Measurements from ENCODE around the gene ZBTB37. TPM values are rescaled to one million over a fixed set of nuclear protein-coding genes. Genes with fewer than 3 reads are reported as not detected.
"Not testable (repeated sequence)": the region's sequence is repeated elsewhere in the genome, so short reads cannot be mapped to it uniquely, and the experiment has no call there.

Gene ZBTB37
- total RNA-seq, 1 experiment from 2014 or later, result 4.3 TPM

GRCh38 chr1:173903827-173904531, 35.8 kb downstream of the ZBTB37 start:
- DNase-seq (ENCODE audit: low read depth), result no peak

- no peak for DNase-seq (ENCODE audit: low read depth)
These were observed 44.9 kb downstream of the ZBTB37 start for GRCh38 chr1:173913111-173913510.

- DNase-seq (ENCODE audit: low read depth), result peak; percentile 18
These were observed 46.2 kb downstream of the ZBTB37 start for GRCh38 chr1:173914366-173914871.

GRCh38 chr1:173915596-173915995, 47.4 kb downstream of the ZBTB37 start:
- no peak for DNase-seq (ENCODE audit: low read depth)

GRCh38 chr1:173916667-173917066, 48.5 kb downstream of the ZBTB37 start:
- no peak for DNase-seq (ENCODE audit: low read depth)

- no peak for DNase-seq (ENCODE audit: low read depth)
These were observed 49.0 kb downstream of the ZBTB37 start, which contains the start of gene SERPINC1 for GRCh38 chr1:173917149-173917548. Gene SERPINC1, minus strand, starts transcription at chr1:173917327. Its CDS starts 68 bp downstream, at chr1:173917259.

GRCh38 chr1:173917635-173918493, 49.7 kb downstream of the ZBTB37 start:
- DNase-seq (ENCODE audit: low read depth), result no peak

- no peak for DNase-seq (ENCODE audit: low read depth)
These were observed 52.7 kb downstream of the ZBTB37 start for GRCh38 chr1:173920861-173921260.

GRCh38 chr1:173925306-173926242, 57.4 kb downstream of the ZBTB37 start:
- DNase-seq (ENCODE audit: low read depth), result no peak

- not testable (repeated sequence) for DNase-seq (ENCODE audit: low read depth)
These were observed 62.4 kb downstream of the ZBTB37 start for GRCh38 chr1:173930541-173930940.

GRCh38 chr1:173934440-173934839, 66.3 kb downstream of the ZBTB37 start:
- no peak for DNase-seq (ENCODE audit: low read depth)

GRCh38 chr1:173937062-173937461, 68.9 kb downstream of the ZBTB37 start:
- no peak for DNase-seq (ENCODE audit: low read depth)

- DNase-seq (ENCODE audit: low read depth), result peak; percentile 11
These were observed 78.3 kb downstream of the ZBTB37 start for GRCh38 chr1:173946380-173946921.

- no peak for DNase-seq (ENCODE audit: low read depth)
These were observed 80.4 kb downstream of the ZBTB37 start for GRCh38 chr1:173948594-173948993.

Other genes starting within 250 kb of the ZBTB37 start
- not detected in 2 replicates for gene TEX50, start 233.0 kb upstream of the ZBTB37 start, total RNA-seq (2014; rRNA removed)
- gene ANKRD45, start 198.5 kb upstream of the ZBTB37 start, total RNA-seq (2014; rRNA removed), result 0.13 TPM in 1 of 2 replicates, not detected in the other
- 32.8 and 33.0 TPM in 2 replicates for gene KLHL20, start 153.4 kb upstream of the ZBTB37 start, total RNA-seq (2014; rRNA removed)
- gene DARS2, start 43.7 kb upstream of the ZBTB37 start, total RNA-seq (2014; rRNA removed), result 22.2 and 27.1 TPM in 2 replicates
- gene CENPL, start 43.5 kb upstream of the ZBTB37 start, total RNA-seq (2014; rRNA removed), result 31.1 and 32.9 TPM in 2 replicates
- gene GAS5, start 391 bp upstream of the ZBTB37 start, total RNA-seq (2014; rRNA removed), result 337 and 409 TPM in 2 replicates
- gene SERPINC1, start 48.9 kb downstream of the ZBTB37 start, total RNA-seq (2014; rRNA removed), result not detected in 2 replicates
- 12.4 and 13.4 TPM in 2 replicates for gene RC3H1, start 154.0 kb downstream of the ZBTB37 start, total RNA-seq (2014; rRNA removed)

Measured in LHCN-M2 (cell line).